Right lobe of liver (tissue), 4 donors: ENCODE measurements around the gene CD248.

ENCODE experiments used
- CTCF ChIP-seq, 4 donors: fragments of 200-600 bp in 3 of 4; fragments of 450-650 bp in 1 of 4; IDR thresholded peaks; one replicate each; pipeline versions ENCODE4 v1.5.1 to v1.8.0; 2016 to 2022; ENCODE audit warnings: antibody characterized with exemption in 4 of 4, mild to moderate bottlenecking in 2 of 4
- POLR2A ChIP-seq: fragments of 450-650 bp; IDR thresholded peaks from one replicate; pipeline ENCODE4 v1.6.1; 2017; ENCODE audit warnings: antibody characterized with exemption, mild to moderate bottlenecking
- donor health status: DM: no; HTN: no; CAD: no.
- donor health status: DM: no; HTN: no; CAD: no.
- donor health status: DM: no; HTN: yes; CAD: no.

DNA sequence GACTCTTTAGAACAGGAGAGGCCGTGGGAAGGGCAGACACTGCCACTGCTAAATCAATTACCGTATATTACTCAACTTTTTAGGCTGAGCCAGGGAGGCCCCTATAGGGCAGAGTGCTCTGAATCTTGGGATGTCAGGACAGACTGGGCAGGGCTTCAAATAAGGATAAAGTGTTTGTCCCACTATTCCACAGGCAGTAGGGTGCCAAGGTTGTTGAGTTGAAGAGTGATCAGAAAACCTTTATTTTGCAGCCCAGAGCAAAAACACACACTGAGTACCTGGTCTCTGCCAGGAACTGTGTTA lies 32.2 kb upstream of the CD248 start:
- TF ChIP-seq POLR2A (peak; percentile 14), CTCF (IDR thresholded peaks at IDR 0.05) (no peak)
